Renal cortex interstitium (tissue), 15 donors: ENCODE data around the gene NBPF15. TPM values are rescaled to one million over a fixed set of nuclear protein-coding genes. Genes with fewer than 3 reads are reported as not detected.
"Not testable (repeated sequence)": the region's sequence is repeated elsewhere in the genome, so short reads cannot be mapped to it uniquely, and the experiment has no call there.

Experiments used
- DNase-seq, 11 donors: peaks; one replicate each; pipeline ENCODE4 v3.0.0-alpha.2; 2013; ENCODE audit warnings: low read depth in 9 of 11, low spot score in 4 of 11; ENCODE audit errors: extremely low read depth in 1 of 11
- long read RNA-seq, 16 experiments: transcript quantifications; one replicate each; lab custom pipeline, GENCODE V29; 2026
- polyA plus RNA-seq, 3 donors: library from polyadenylated mRNA; unstranded; fragments of 120-200 nt; gene quantifications; one replicate each; pipeline ENCODE4 v1.2.1, GENCODE V29; 2013; ENCODE audit not compliant: insufficient read length in 3 of 3

NBPF15 gene, protein sequence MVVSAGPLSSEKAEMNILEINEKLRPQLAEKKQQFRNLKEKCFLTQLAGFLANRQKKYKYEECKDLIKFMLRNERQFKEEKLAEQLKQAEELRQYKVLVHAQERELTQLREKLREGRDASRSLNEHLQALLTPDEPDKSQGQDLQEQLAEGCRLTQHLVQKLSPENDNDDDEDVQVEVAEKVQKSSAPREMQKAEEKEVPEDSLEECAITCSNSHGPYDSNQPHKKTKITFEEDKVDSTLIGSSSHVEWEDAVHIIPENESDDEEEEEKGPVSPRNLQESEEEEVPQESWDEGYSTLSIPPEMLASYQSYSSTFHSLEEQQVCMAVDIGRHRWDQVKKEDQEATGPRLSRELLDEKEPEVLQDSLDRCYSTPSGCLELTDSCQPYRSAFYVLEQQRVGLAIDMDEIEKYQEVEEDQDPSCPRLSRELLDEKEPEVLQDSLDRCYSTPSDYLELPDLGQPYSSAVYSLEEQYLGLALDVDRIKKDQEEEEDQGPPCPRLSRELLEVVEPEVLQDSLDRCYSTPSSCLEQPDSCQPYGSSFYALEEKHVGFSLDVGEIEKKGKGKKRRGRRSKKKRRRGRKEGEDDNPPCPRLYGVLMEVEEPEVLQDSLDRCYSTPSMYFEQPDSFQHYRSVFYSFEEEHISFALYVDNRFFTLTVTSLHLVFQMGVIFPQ
- 10 to 100 TPM; 66.8 to 95.9 (median 78.3) TPM for polyA plus RNA-seq
- long read RNA-seq, donor 1, partial matches to known transcripts: 5 of 5 reads
- long read RNA-seq, donor 1, other reads (novel, unspliced or antisense): 0 of 5 reads
- long read RNA-seq, donor 2: 0 reads
- long read RNA-seq, donor 3: 0 reads
- long read RNA-seq, donor 4, partial matches to known transcripts: 0 of 1 reads
- long read RNA-seq, donor 4, other reads (novel, unspliced or antisense): 0 of 1 reads
- long read RNA-seq, donor 5: 0 reads
- long read RNA-seq, donor 6: 0 reads
- long read RNA-seq, donor 7, partial matches to known transcripts: 0 of 1 reads
- long read RNA-seq, donor 7, other reads (novel, unspliced or antisense): 0 of 1 reads
- long read RNA-seq, donor 8, partial matches to known transcripts: 11 of 12 reads
- long read RNA-seq, donor 8, other reads (novel, unspliced or antisense): 0 of 12 reads
- long read RNA-seq, donor 9: 0 reads
- long read RNA-seq, donor 10: 0 reads
- long read RNA-seq, donor 11: 0 reads
- long read RNA-seq, donor 12: 0 reads
- long read RNA-seq, donor 13: 0 reads
- long read RNA-seq, donor 14, partial matches to known transcripts: 12 of 12 reads
- long read RNA-seq, donor 14, other reads (novel, unspliced or antisense): 0 of 12 reads
- long read RNA-seq, donor 15: 0 reads
- long read RNA-seq, donor 16, partial matches to known transcripts: 48 of 49 reads
- long read RNA-seq, donor 16, other reads (novel, unspliced or antisense): 0 of 49 reads

DNA sequence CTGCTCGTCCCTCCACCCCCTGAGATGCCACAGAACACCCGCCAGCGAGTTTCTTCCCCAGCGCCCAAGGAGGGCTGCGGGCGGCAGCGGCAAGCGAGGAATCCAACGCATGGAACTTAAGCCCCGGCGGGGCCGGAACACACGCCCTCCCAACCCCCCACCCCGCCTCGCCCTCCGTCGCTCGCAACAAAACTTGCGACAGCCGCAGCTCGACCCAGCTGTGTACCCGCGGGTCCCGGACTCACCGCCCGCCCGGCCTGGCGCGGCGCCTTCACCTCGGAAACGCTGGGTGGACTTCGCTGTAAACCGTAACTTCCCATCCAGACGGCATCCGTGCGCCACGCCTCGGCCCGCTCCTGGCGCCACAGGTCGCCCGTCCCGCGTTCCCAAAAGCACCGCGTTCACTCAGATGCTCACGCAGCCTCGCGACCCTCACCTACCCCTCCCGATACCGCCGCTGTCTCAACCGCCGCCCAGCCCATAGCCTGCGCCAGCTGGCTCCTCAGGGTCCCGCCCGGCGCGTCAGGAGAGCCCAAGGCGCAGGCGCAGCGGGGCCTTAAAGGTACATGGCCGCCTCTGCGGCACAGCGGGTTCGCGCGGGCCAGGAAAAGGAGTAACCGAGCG, at the start of gene NBPF15:
TSS of gene NBPF15 (minus strand) at position 534 of the 624 bp plus-strand sequence. CDS start 21,666 bp downstream, outside the sequence.
- peak in 9 of 11 donors; percentile 13 to 44 (median 26) for DNase-seq

DNA sequence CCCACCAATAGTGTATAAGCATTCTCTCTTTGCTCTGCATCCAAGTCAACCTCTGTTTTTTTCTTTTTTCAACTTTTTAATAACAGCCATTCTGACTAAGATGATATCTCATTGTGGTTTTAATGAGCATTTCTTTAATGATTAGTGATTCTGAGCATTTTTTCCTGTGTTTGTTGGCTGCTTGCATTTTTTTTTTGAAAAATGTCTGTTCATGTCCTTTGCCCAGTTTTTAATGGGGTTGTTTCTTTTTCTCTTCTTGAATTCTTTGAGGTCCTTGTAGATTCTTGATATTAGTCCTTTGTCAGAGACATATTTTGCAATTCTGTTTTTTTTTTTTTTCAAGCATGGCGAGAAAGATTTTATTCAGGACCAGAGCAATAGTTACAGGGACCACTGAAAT, 35.0 kb upstream of the NBPF15 start:
- not testable (repeated sequence) for DNase-seq

DNA sequence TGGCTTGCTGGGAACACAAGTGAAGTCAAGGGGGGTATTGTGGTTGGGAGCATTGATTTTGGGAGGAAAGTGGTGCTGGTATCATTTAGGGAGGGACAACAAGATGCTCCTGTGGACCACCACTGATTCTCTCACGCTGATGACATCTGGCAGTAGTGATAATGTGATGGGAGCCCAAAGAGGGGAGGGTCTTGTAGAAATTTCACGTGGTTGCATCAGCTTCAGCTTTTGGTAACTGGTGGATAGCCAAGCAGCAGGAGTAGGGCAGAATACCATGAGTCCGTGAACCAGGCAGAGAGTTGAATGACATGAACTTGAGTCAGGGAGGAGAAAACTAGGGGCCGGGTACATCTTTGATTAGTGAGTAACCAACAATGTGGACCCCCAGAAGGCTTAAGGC, 32.7 kb upstream of the NBPF15 start:
- DNase-seq: not testable (repeated sequence)

DNA sequence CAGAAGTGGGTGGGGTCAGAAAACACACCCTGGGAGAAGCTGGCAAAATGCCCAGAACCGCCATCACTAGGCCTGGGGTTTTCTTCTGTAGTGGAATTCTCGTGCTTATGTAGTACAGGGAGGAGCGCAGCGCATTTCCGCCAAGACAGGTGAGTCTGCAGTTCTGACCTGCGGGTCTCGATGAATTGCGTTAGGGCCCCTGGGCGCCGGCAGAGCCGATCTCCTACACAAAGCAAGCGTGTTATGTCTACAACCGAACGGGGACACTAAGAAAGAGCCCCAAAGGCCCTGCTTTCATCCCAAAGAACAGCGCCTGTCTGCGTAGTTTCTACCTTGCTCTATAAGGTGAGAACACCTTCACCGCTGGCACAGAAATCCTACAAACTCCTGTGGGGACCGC, 28.9 kb upstream of the NBPF15 start:
- not testable (repeated sequence) for DNase-seq

DNA sequence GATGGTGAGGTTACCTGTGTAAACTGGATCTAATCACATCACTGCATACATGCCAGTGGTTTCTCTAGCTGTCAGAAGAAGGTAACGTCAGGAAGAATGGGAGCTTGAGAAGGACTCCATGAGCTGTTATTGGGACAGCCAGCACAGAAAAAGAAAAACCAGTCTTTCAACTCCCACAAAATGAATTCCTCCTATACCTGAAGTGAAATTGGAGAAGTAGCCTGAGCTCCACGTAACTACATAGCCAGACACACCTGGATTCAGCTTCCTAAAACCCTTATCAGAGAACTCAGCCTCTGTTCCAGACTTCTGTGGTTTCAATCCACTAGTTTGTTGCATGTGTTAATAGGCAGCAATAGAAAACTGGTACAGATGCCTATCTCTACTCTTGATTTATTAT, 25.5 kb upstream of the NBPF15 start:
- peak in 2 of 11 donors; percentile 8 to 12 for DNase-seq

DNA sequence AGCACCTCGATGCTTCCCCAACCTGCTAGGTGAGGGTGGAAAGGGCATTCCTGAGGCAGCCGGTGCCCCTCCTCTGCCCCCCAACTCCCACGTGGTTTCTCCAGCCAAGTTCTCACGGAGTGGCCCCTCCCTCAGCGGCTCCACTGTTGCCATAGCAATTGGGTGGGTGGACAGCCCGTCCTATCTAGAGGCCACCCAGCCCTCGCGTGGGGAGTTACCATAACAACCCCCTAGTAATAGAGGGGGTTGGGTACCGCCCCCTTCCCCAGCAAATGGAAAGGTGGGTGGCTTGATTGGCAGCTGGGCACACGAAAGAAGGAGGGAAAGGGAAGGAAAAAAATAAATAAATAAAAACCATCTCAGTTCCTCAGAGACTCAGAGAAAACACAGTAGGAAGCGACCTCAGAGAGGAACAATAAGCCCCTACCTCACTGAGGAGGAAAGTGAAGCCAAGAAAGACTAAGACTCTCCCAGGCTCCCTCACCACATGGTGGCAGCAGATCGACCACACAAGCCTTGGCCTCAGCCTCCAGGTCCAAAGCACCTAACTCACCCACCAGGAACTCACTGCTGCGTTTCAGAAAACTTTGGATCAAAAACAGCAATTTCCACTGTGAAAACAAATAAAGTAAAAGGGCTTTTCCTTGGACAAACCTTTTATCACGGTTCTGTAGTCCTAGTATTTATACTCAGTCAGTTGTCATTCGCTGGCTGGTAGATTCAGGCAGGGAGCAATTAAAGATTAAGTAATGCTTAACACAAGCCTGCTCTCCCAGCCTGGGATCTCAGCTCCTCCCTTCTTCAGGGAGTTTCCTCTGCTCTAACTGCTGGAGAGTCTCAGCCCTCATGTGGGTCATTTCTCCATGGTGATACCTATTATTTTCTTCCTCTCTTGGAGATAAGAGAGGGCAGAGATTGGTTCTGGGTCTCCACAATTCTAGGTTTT, 23.9 kb upstream of the NBPF15 start:
- not testable (repeated sequence) for DNase-seq

DNA sequence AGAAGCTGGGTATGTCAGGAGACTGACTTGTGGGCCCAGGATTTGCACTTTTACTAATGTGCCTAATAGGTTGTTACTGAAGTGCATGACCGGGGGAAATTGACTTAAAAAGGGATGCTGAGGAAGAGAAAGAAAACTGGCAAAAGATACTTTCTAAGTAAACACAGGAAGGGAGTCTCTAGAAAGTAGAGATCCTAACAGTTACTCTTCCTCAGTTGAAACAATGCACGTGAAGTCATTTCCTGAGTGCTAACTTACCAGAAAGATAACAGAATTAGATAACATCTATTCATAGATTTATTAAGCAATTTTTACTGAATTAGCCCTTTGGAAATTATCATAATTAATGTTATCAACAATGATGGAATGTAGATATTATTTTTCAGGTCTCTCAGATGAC, 12.4 kb upstream of the NBPF15 start:
- DNase-seq: not testable (repeated sequence)

DNA sequence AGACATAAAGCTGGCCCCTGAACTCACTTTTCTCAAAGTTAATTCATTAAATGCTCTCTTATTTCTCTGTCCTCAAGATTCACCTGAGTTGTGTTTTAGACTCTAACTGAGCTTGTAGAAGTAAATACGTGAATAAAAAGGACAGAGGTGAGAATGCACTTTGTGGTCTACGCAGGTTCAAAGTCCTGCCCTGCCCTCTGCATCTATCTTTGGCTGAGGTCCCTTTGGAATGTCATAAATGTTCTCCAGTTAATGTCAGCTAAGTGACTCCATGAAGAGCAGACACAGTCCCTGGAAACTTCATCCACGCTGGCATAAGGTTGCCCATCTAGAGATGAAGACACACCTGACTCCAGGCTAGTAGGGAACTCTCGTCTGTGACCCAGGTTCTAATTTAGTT, 10.0 kb upstream of the NBPF15 start:
- not testable (repeated sequence) for DNase-seq

DNA sequence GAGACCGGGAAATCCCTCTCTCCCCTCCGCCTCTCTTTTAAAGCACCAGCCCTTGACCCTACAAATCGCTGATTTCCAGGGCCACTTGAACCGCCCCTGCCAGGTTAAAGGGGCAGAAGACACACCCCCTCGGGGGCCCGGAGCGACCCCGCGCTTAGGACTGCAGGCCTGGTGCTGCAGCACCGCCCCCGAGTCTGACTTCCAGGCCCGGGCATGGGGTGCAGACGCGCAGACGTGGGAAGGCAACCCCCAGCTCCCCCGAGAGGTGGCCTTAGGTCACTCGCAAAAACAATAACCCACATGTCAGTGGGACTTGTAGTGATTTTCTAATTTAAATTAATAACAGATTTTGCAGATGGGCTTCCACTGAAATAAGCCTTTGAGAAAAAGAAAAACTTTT, 309 bp upstream of the NBPF15 start:
- DNase-seq: not testable (repeated sequence)

DNA sequence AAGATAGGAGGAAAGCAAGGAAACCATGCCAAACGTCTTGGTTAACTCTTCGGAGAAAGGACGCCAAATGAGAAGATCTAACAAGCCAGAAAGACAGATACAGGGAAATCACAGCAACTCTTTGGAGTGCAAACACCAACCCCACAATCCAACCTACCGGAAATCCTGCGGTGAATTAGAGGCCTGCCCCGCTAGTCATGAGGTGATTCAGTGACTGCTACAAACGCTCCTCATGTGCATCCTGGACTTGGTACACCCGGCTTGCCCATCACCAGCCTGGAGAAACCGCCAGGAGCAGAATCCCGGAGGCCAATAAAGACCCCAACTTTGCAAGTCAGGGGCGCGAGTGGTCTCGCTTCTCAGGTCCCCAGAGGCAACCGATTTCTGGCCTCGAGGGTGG, 783 bp downstream of the NBPF15 start:
- DNase-seq: not testable (repeated sequence)

DNA sequence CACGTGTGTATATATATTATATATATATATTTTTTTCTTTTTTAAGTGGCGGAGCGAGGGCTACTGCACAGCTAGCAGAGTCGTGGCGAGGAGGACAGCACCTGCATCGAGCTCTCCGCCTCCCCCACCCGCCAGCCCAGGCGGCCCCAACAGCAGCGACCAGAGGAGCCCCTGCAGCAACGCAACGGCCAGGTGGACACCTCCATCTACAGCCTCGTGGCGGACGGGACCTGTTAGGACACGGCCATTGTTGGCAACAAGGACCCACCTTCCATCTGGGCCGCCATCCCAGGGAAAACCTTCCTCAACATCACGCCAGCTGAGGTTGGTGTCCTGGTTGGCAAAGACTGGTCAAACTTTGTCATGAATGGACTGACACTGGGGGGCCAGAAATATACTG, 19.1 kb downstream of the NBPF15 start:
- DNase-seq: not testable (repeated sequence)

DNA sequence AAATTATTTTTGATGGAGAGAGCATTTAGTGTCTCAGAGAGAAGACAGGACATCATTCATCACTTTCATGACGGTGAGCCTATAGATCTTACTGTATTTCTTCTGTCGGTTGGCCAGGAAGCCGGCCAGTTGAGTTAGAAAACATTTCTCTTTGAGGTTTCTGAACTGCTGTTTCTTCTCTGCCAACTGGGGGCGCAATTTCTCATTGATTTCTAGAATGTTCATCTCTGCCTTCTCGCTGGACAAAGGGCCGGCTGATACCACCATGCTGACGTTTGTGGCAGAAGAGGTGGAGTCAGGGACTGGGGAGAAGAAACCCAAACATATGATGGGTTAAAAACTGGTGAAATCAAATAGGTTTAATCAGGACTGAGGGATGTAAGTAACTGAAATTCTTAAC, 21.7 kb downstream of the NBPF15 start:
- not testable (repeated sequence) for DNase-seq

DNA sequence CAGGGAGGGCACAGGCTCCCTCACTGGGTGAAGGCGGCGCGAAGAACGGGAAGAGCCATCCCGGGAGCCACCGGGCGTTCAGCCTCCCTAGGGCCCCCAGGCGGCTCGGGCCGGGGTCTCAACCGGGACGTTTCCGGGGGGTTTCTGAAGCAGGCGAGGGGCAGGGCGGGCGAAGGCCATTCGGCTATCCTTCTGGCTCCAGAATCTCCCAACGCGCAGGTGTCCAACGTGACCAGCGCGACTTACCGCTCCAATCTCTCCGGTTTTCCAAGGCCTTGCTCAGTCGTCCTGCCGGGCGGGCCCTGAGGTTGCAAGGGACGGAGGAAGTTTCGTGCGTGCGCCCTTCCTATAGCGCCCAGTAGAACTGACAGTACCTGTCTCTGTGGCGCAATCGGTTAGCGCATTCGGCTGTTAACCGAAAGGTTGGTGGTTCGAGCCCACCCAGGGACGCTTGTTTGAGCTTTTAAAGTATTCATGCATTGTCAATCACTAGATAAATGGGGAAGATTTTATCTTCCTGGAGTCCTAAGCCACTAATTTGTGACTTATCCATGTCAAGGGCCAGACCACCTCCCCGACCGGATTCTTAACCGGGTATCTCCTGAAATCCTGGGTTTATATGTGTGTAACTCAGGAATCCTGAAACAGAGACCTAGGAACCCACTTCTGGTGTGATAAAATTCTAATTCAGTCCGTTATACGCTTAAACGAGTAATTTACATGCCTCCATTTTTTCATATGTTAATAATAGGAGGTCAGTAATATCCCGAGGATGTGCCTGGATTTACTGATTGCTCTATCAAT, 42.4 kb downstream of the NBPF15 start:
- peak in 8 of 11 donors; percentile 3 to 24 (median 12) for DNase-seq

DNA sequence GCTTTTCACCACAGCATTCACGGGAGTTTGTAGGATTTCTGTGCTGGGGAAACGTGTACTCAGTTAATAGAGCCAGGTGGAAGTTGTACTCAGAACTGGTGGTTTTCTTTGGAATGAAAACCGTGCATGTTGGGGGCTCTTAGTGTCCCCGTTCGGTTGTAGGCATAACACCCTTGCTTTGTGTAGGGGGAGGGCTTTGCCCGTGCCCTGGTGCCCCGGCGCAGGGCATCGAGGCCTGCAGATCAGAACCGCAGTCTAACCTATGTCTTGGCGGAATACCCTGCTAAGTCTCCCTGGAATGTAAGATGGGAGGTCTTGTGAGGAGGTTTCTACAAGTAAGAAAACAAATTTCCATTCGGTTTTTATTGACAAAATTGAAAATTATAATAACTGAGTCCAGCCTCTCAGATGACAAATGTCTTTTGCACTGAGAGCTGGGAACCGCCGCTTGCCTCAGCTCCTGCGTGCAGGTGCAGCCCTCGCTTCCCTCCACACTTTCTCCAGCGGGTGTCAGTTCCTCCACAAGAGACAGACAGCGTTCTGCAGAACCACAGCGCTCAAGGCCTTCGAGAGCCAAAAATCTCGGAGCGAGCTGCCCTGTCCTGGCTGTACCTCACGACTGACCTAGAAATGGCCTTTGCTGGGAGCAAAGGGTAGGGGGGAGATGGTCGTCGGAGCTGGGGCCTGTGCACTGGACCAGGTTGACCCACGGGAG, 47.9 kb downstream of the NBPF15 start:
- DNase-seq: not testable (repeated sequence)

DNA sequence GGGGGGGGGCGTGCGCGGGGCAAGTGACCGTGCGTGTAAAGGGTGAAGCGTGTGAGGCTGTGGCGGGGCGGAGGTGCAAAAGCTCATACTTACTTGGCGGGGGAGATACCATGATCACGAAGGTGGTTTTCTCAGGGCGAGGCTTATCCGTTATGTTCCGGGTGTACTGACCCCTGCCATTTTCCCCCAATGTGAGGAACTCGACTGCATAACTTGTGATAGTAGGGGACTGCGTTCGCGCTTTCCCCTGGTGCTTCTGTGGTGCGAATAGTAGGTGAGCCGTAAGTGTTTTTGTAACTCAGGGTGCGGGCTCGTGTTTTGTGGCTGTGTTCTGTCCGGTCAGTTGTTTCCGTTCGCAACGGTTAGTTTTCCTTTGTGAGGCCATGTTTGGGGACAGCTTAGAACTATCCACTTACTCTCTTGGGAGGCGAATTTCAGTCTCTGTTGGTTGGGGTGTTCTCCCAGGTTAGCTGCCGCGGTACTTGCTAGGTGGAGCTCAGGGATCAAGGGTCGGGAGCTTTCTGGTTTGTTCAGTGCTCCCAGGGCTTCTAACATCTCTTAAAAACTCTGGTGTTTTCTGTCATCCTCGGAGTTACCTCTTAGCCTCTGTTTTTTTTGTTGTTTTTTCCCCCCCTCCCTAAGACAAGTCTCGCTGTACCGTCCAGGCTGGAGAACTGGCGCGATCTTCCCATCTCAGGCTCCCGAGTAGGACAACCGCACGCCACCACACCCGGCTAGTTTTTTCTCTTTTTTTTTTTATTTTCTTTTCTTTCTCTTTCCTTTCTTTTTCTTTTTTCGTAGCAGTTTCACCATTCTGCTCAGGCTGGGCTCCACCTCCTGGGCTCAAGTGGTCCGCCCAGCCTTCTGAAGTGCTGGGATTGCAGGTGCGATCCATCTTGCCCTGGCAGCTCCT, 48.7 kb downstream of the NBPF15 start:
- DNase-seq: peak; percentile 78 to 95 (median 87)
